Right renal cortex interstitium (tissue), 3 donors: ENCODE results near the gene LRBA. TPM values are rescaled to one million over a fixed set of nuclear protein-coding genes. Genes with fewer than 3 reads are reported as not detected.

ENCODE experiments used
- DNase-seq, 3 donors: peaks; one replicate each; pipeline ENCODE4 v3.0.0-alpha.2; 2013; ENCODE audit warnings: low read depth in 3 of 3, low spot score in 2 of 3
- polyA plus RNA-seq, 3 donors: library from polyadenylated mRNA; unstranded; fragments of 120-200 nt; gene quantifications; one replicate each; pipeline ENCODE4 v1.2.1, GENCODE V29; 2013; ENCODE audit not compliant: insufficient read length in 3 of 3

The LRBA gene
- polyA plus RNA-seq, 3 donors, result 73.2 to 74.5 (median 73.8) TPM

DNA sequence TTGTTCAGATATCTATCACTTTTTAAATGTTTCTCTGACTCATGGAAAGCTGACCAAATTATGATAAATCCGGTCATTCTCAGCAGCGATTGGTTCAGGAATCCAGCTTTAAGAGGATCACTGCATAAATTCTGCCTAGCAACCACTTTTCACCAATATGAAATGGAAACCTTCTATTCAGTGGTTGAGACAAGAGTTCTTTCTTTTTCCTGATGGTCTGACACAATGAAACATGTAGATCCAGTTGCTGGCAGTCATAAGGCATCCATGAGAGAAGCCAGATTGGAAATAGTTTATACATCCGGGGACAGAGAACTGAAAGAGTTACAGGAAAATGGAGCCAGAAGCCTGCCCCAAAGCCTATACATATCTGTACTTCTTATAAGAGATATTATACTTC is 406.0 kb downstream of the LRBA start:
- DNase-seq, result no peak

DNA sequence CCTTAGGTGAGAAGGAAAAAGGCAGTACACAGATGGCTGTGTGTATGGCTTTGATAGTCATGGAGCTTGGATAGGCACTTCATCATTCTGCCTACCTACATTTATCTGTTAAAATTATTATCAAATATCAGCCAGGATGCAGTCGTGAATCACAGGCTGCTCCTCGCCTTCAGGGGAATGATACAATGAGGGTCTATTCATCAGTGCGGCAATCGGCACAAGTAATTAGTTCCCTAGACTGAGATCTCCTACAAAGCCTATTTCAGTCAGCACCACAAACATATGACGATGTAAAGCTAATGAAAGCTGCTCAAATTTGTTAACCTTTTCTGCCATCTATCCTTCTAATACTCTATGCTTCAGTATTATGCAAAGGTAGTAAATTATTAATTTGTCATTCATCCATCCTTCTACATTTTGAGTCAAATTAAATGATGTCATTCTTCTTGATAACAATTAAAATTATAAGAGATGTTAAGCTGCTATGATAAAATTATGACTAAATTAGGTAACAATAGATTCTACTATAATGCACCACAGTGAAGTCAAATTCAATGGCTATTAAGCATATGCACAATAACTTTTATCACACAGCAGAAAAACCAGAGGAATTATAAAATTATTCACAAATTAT is 414.2 kb downstream of the LRBA start:
- DNase-seq, result no peak

DNA sequence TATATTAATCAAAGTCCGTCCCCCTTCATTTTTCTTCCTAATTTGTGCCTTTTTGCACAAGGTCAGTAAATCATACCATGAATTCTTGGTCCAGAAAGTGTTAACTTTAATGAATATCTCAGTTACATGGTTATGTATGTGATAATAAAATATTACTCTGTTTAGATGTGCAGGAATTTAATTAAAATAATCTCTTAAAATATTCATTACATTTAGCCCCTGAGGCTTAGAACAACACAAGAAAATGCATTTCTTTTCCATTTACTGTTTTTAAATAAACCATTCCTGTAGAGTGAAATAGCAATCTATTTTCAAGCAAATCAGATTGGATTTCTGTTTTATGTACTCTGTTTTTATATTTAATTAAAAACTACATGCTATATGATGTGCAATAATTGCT is 415.5 kb downstream of the LRBA start:
- no peak for DNase-seq

DNA sequence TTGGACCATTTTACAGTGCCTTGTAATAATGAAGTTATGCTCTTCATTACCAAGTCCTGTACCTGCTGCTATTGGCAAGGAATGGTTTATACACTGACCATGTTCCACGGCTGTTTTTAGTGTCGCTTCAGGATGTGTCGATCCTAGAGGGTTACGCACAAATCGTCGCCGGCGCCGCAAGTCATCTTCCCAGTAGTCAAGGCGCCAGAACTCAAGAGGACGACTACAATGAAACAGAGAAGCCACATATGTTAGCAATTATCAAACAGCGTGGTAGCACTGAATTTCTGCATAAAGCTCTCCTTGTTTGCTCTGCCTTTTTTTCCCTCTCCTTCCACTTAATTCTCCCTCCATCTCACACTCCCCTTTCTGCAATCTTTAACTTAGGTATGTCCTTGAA is 416.2 kb downstream of the LRBA start:
- DNase-seq, result no peak

DNA sequence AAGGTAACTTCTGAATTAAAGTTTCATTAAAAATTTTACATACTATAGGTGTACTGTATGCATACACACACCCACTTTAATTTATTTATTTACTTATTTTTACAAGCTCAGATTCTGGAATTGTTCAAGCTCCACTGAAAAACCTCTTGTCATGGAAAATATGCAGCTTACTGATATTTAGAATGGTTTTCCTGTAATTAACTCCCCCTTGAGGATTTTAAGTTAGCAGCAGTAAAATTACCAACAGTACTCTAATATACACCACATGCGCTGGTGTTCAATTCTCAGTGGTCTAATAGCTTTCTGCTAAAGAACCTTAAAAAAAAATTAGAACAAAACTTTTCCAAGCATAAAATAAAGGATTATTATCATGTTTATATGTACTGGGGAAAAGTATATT is 421.1 kb downstream of the LRBA start:
- no peak for DNase-seq

DNA sequence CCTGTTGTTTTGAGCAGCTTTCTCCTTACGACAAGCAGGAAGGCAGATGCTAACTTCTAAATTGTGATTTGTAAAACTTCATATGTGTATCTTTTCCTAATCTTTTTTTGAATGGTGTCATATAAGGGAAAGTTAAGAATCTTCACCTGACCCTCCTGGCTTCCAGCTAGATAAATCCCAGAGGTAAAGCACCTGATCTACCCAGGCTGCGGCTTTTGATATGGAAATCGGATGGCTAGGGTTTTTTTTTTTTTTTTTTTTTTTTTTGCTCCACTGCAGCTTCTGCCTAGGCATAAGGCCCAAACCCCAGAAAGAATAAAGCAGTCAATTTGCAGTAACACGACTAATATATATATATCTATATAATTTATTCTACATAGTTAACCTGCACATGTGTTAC is 423.2 kb downstream of the LRBA start:
- no peak for DNase-seq

DNA sequence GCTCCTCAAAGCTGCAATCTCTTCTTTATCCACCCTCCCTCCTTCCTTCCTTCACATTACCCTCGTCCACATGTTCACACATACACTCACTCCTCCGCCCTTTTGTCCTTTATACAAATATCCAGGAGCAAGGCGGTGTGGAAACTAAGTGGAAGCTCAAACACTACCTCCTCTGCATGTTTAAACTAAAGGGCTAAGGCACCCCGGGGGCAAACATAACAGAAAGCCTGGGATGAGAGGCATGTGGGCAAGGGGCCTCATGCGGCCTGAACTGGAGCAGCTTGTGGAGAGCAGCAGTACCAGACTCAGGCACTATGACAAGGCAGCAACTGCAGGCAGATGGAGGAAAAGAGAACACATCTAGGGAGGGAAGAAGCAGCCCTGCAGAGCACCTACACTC is 423.7 kb downstream of the LRBA start:
- no peak for DNase-seq

DNA sequence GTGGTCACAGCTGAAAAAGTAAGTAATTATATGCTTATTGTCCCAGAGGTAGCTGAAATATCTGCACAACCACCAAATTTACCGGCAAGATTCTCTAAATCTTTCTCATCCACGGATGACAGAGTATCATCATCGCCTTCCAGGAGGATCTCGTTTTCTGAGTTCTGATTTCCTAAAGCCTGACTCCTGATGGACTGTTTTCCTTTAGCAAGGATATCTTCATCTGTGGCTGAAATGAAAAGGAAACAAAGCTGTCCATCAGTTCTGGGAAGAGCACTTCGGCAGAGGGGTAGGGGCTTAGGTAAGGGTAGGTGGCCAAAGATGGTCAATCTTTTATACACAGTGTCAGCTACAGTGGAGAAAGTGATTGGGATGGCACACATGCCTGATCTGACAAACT is 424.5 kb downstream of the LRBA start:
- no peak for DNase-seq

DNA sequence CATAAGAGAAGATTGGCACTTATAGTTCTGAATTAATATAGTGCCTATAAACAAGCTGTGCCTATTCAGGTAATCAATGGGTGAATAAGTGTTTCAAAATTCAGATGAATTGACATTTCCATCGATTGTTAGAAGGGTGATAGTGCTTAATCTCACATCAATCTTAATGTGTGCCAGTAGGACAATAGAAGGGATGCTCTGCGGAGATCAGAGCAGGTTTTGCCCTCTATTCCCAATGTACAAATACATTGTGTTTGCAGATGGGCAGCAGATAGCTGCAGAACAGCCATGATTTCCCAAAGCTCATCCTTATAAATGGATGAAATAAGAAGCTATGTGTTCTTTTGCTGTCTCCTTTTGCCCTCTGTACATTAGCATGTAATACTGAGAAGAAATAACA is 425.9 kb downstream of the LRBA start:
- DNase-seq, result no peak

DNA sequence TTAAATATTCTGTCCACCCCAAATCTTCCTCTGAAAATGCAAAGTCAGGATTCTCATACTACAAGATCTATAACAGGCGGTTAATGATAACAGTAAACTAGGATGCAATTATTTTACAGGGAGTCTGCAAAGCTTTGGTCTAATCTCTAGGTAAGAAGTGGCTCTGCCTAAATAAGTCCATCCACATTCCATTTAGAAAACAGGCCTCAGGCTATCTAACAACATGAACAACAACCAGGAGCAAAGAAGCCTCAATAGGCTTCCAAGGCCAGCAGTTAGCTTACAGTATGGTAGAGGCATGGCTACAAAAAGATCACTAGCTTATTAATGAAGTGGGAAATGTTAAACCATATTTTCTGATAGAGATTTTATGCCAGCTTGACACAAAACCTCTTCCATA is 426.8 kb downstream of the LRBA start:
- no peak for DNase-seq

DNA sequence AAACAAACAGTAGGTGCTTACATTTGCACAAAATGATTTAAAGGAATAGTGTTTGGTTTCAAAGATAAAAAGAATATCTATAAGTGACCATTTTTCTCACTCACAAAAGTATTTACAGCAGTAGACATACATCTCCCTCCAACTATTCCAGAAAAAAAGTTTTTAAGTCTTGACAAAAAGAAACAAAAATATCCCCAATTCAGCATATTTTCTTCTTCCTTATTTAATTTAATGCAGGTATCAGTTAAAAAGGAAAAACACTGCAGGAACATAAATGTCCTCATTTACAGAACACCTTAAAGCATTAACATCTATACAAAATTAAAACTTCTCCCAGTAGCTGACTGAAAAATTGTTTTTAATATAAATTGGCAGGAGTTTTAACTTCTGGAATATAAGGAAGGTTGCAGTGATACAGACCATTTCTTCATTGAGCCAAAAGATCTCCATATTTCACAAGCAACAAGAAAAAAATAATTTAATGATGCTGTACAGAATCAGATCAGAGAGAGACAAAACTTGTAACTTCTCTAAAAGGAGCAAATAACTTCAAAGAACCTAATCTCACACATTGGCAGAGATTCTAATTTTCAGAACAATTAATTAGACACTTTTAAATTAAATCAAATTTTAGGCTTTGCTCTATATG is 428.8 kb downstream of the LRBA start:
- DNase-seq, result no peak

DNA sequence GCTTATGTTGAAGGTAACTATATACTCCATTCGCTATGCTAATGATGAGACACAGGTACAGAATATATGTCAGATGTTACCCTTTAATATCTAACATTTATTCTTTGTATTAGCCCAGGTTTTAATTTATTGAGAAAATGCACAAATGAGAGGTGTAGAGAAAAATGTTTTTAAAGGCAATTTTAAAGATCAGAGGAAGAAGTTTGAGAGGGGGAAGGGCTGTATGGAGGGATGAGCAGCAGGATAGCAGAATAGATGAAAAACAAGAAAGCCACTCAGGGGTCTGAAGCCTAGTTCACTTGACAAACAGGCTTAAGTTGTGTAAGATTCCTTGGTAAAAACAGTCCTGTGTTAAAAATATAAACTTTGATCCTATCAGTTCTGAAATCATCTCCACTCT is 429.5 kb downstream of the LRBA start:
- DNase-seq, result no peak

DNA sequence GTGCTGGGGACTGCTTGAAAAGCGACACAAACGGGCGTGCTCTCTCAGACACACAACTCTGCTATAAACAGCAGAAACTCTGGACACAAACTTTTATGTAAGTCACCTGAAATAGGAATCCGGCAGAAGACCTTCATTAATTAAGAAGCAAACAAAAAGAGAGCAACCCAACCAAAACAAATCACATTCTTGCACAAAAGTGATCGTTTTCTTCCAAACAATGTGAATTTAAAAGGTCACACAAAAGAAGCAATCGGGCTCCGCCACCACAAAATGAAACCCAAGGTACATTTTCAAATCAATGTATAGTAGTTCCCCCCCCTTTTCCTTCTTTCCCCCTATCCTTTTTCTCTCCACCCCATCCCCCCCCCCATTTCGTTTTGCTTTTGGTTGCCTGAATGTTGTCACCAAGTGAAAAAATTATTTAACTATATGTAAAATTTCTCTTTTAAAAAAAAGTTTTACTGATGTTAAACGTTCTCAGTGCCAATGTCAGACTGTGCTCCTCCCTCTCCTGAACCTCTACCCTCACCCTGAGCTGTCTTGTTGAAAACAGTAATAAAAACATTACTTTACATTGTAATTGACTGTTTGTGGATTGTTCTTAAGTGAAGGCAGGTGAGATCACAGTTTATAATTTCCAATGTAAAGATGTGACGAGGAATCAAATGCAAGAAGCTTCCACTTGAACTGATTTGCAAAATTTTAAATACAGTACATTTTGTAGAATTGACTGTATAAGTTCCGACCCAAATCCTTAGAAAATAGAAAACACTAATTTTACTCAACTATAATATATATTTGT is 430.8 kb downstream of the LRBA start:
- DNase-seq, result no peak

DNA sequence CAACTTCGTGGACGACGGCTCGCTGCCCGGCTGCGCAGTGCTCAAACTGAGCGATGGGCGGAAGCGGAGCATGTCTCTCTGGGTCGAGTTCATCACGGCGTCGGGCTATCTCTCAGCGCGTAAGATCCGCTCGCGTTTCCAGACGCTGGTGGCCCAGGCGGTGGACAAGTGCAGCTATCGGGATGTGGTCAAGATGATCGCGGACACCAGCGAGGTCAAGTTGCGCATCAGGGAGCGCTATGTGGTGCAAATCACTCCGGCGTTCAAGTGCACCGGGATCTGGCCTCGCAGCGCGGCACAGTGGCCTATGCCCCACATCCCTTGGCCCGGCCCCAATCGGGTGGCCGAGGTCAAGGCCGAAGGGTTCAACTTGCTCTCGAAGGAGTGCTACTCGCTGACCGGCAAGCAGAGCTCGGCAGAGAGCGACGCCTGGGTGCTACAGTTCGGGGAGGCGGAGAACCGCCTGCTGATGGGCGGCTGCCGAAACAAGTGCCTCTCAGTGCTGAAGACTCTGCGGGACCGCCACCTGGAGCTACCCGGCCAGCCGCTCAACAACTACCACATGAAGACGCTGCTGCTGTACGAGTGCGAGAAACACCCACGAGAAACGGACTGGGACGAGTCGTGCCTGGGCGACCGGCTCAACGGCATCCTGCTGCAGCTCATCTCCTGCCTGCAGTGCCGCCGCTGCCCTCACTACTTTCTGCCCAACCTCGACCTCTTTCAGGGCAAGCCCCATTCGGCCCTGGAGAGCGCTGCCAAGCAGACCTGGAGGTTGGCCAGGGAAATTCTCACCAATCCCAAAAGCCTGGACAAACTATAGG is 431.6 kb downstream of the LRBA start:
- DNase-seq, result no peak

DNA sequence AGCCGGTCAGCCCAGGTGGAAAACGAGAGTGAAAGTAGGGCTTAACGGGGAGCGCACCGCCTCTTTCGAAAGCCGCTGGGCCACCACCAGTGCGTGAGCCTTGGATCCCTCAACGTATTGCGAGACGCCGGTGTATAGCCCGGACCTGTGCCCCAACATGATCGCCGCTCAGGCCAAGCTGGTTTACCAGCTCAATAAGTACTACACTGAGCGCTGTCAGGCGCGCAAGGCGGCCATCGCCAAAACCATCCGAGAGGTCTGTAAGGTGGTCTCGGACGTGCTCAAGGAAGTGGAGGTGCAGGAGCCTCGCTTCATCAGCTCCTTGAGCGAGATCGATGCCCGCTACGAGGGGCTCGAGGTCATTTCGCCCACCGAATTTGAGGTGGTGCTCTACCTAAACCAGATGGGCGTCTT is 432.2 kb downstream of the LRBA start:
- no peak for DNase-seq

DNA sequence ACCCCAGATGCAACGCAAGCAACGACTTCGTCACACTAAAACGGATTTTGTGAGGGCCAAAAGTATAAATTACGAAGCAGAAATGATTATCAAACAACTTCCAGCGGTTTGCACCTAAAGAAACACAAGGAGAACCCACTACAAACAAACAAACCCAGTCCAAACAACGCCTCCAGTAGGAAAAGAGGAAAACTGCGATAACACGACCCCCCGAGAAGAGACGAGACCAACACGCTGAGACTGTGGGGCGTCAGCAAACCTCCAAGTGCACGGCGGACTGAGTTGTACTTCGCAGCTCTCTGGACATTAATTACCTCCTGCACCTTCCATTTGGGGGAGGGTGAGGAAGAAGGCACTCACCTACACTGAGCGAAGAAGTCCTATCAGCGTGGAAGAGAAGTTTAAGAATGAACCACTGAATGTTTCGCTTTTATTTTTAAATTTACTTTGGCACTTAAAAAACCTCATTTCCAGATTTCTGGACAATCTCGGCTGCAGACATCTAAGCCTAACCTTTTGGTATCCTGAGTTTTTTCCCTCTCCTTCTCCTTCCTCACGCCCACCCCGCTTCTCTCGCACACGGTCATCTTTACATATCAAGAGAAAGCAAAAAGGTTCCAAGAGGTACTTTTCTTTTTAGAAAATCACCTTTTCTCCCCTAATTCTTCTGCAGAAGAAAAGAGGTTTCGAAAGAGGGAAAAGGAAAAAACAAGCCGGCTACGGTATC is 432.8 kb downstream of the LRBA start, which contains the start of gene MAB21L2:
MAB21L2 (plus strand) TSS at position 6 of the 727 bp plus-strand sequence. CDS start 879 bp downstream, outside the sequence.
- no peak for DNase-seq

DNA sequence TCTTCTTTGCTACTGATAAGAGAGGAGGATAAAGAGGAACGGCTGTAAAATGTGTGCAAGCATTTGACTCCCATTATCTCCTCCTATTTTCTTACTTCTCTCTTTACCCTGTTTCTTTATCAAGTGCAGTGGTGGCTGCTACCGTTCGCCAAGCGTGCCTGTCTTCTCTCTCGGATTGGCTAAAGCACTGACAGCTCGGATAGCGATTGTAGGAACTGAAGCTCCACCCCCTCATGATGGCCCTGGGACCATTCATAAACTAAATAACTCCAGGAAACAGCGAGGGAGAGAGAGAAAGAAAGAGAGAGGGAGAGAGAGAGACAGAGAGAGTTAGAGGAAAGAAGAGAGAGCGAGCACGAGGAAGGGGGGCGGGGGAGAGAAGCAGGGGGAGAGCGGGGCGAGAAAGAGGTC is 433.4 kb downstream of the LRBA start:
- peak in 1 of 3 donors; percentile 25 for DNase-seq

DNA sequence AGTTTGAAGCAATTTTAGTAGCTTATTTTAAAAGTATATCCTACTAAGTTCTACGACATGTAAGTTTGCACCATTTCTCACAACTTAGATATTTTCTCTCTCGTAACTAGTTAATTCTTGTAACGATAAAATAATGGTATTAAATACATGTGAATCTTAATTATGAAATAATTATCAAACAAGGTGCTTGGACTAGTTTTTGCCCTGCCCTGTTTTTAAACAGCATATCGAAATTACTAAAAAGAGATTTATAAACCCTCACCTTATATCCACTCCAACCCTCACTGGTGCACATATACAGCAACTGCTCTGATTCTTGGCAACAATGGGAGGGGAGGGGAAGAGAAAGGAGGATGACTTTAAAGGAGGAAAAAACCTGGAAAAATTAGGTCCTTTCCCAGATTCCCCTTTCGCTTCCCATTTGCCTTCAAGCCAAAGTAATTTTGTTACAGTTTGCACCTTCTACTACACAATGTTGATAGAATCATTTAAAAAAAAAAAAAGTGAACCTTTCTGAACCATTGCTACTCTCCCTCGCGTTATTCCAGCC is 434.0 kb downstream of the LRBA start:
- DNase-seq, result no peak

DNA sequence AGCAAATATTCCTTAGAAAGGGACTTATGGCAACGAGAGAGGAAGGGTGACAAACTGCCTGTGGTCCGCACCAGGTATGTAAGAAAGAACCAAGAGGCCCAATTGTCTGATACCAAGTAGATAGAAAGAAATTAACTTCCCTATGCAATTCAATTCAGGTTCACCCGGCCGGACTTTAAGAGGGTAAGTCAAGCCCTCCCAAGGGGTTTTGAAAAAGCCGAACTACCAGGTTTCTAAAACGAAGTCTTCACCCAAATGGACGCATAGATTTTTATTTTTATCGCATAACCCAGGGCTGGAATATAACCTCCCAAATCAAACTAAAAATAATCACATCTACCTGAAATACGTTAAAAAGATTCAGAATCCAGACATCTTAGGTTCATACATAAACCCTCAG is 434.8 kb downstream of the LRBA start:
- DNase-seq, result peak in 1 of 3 donors; percentile 38
